HepG2 (cell line): ENCODE data around the gene SQSTM1. TPM values are rescaled to one million over a fixed set of nuclear protein-coding genes. Genes with fewer than 3 reads are reported as not detected.

Experiments
- ATAC-seq: fragments of 200-7000 bp; cut with Tn5 transposase; 3 replicates; pipeline ENCODE4 v1.9.1; 2020; ENCODE audit warnings: mild to moderate bottlenecking, moderate library complexity
- BruUV-seq: library from RNA; stranded (reverse); fragments of 400-500 nt; replicated peaks from 2 replicates; lab custom pipeline; 2021; lab: Mats Ljungman, UMichigan
- CTCF ChIA-PET: fragments of 300-600 bp; formaldehyde crosslinking; extraction: SDS; loops from one replicate; lab custom pipeline; 2021; ENCODE audit warnings: low total read pairs, inconsistent platforms, low intra/inter-chr PET ratio; lab: Yijun Ruan, JAX
- POLR2A ChIA-PET: fragments of 350-600 bp; sonication (Branson Sonifier 250); formaldehyde crosslinking; loops from one replicate; lab custom pipeline; 2020; ENCODE audit warnings: antibody characterized with exemption, inconsistent platforms; lab: Yijun Ruan, JAX
- DNase-seq: peaks from one replicate; pipeline ENCODE4 v3.0.0-alpha.2; 2015; ENCODE audit warnings: low spot score
- FAIRE-seq: peaks from 3 replicates; lab custom pipeline; 2011; peaks lifted over from hg19 to GRCh38; lab: Jason Lieb, UNC
- H2AFZ ChIP-seq: one replicate; pipeline ENCODE4 v1.6.1; 2011; ENCODE audit warnings: low read length, inconsistent platforms
- H3K27ac ChIP-seq: fragments of 300-600 bp; 3 replicates; pipeline ENCODE4 v1.8.0; 2011; ENCODE audit warnings: mixed run types, mild to moderate bottlenecking, mixed read lengths, low read length, inconsistent platforms; ENCODE audit not compliant: insufficient read depth; ENCODE audit errors: extremely low read length
- H3K27me3 ChIP-seq, 2 experiments: fragments of 200-600 bp in 1 of 2; 2 replicates in 1 of 2; 3 replicates in 1 of 2; pipeline versions ENCODE4 v1.6.0 to v1.8.0; 2011; ENCODE audit warnings: low read length in 2 of 2, mild to moderate bottlenecking in 2 of 2, moderate library complexity in 2 of 2, inconsistent platforms in 1 of 2; ENCODE audit not compliant: insufficient read depth in 2 of 2, control insufficient read depth in 1 of 2
- H3K36me3 ChIP-seq, 2 experiments: fragments of 200-600 bp in 1 of 2; replicated peaks in 1 of 2; 2 replicates in 1 of 2; 3 replicates in 1 of 2; pipeline versions ENCODE4 v1.5.1 to v1.8.0; 2011; ENCODE audit warnings: low read length in 2 of 2, inconsistent platforms in 1 of 2; ENCODE audit not compliant: insufficient read depth in 2 of 2, control insufficient read depth in 1 of 2
- H3K4me1 ChIP-seq: 2 replicates; pipeline ENCODE4 v1.5.1; 2012; ENCODE audit warnings: low read length, inconsistent platforms; ENCODE audit not compliant: insufficient read depth
- H3K4me2 ChIP-seq: 2 replicates; pipeline ENCODE4 v1.6.0; 2011; ENCODE audit warnings: low read depth, low read length, inconsistent platforms
- H3K4me3 ChIP-seq, 3 experiments: fragments of 200-600 bp in 1 of 3; sonication (generic), shearing (Covaris generic) in 1 of 3; replicated peaks in 1 of 3; 2 replicates each; pipeline ENCODE4 v1.5.1; 2011 to 2016; ENCODE audit warnings: low read length in 3 of 3, inconsistent platforms in 2 of 3, low read depth in 2 of 3, mild to moderate bottlenecking in 2 of 3, control low read depth in 1 of 3, mixed read lengths in 1 of 3; ENCODE audit not compliant: insufficient read depth in 1 of 3
- H3K79me2 ChIP-seq: one replicate; pipeline ENCODE4 v1.6.1; 2011; ENCODE audit warnings: low read length, inconsistent platforms; ENCODE audit not compliant: insufficient read depth
- H3K9ac ChIP-seq: 2 replicates; pipeline ENCODE4 v1.6.0; 2011; ENCODE audit warnings: mild to moderate bottlenecking, low read depth, low read length, inconsistent platforms; ENCODE audit not compliant: insufficient read depth
- H3K9me3 ChIP-seq: 2 replicates; pipeline ENCODE4 v1.5.1; 2012; ENCODE audit warnings: mild to moderate bottlenecking, low read length
- H4K20me1 ChIP-seq: 2 replicates; pipeline ENCODE4 v1.6.0; 2011; ENCODE audit warnings: inconsistent platforms, mild to moderate bottlenecking, low read length, moderate library complexity; ENCODE audit not compliant: insufficient read depth
- AGO2 ChIP-seq: fragments of 200-400 bp; formaldehyde crosslinking; optimal IDR thresholded peaks from 2 replicates; pipeline ENCODE3; 2017; ENCODE audit warnings: mild to moderate bottlenecking, low read depth, low read length, moderate library complexity
- EZH2 ChIP-seq: conservative IDR thresholded peaks from 2 replicates; pipeline ENCODE4 v1.6.1; 2012; ENCODE audit warnings: mild to moderate bottlenecking, low read depth, low read length, moderate library complexity
- JUND ChIP-seq: sonication (generic); formaldehyde crosslinking; IDR thresholded peaks from 2 replicates; pipeline ENCODE4 v1.8.0; 2022; ENCODE audit warnings: mild to moderate bottlenecking, missing genetic modification reagents
- SIX4 ChIP-seq: sonication (generic); formaldehyde crosslinking; IDR thresholded peaks from 2 replicates; pipeline ENCODE4 v1.4.0; 2020; ENCODE audit warnings: missing genetic modification reagents
- ZBTB2 ChIP-seq: sonication (generic); formaldehyde crosslinking; IDR thresholded peaks from 2 replicates; pipeline ENCODE4 v1.8.0; 2022; ENCODE audit warnings: low read depth, missing genetic modification reagents
- ZBTB7B ChIP-seq: sonication (generic); formaldehyde crosslinking; IDR thresholded peaks from 2 replicates; pipeline ENCODE4 v1.4.0; 2020; ENCODE audit warnings: missing genetic modification reagents
- ZNF597 ChIP-seq: sonication (generic); formaldehyde crosslinking; IDR thresholded peaks from 2 replicates; pipeline ENCODE4 v1.5.0; 2020; ENCODE audit warnings: missing genetic modification reagents
- WGBS: methylation state at CpG from one replicate; pipeline ENCODE4 v1.1.6; 2017; ENCODE audit warnings: low lambda C conversion rate; 5-methylcytosine and 5-hydroxymethylcytosine counted together
- in situ Hi-C: cut with HindIII; loops from 2 replicates; pipeline ENCODE4 v1.10.0; 2017; ENCODE audit warnings: low pct_unique_long_range_greater_than_20kb; ENCODE audit not compliant: extremely low pct_ligation_motif_present
- intact Hi-C: fragments of 100-400 bp; cut with micrococcal nuclease; formaldehyde crosslinking; loops from one replicate; pipeline ENCODE4 v1.10.0; 2022; ENCODE audit not compliant: unreplicated experiment
- polyA plus RNA-seq, 8 experiments: library from polyadenylated mRNA; depleted of rRNA in 3 of 8; stranded (reverse) in 7 of 8; unstranded in 1 of 8; fragments of >200 nt; fragmentation: Illumina TruSeq in 4 of 8; extraction: Trizol in 4 of 8; gene quantifications; 2 replicates each; pipeline versions ENCODE4 v1.2.1 to v1.2.3, GENCODE V29; 2011 to 2016; ENCODE audit warnings: low read depth in 4 of 8, missing spikeins in 1 of 8, mixed read lengths in 1 of 8; ENCODE audit not compliant: insufficient read depth in 1 of 8
- total RNA-seq, 5 experiments: library from RNA; depleted of rRNA; stranded (reverse); fragments of >200 nt; fragmentation: Illumina TruSeq; extraction: Trizol; gene quantifications; 2 replicates each; pipeline ENCODE4 v1.2.3, GENCODE V29; 2016; ENCODE audit warnings: low read depth in 1 of 5

The SQSTM1 gene
- total and polyA plus RNA-seq, 2 of the 13 experiments (the other 11 are each of a cell fraction or from before 2014, with no cell fraction given), result 90.9 to 160 TPM

- no peak overlapping the region for H3K4me3 ChIP-seq
- 98% methylated on average over 9 of the region's 9 CpGs for WGBS
- no peaks in the 10 kb centered on the region for H4K20me1 ChIP-seq
- no peak for TF ChIP-seq ZBTB7B (CRISPR knock-in tag)
- no peak for TF ChIP-seq ZBTB2 (CRISPR knock-in tag)
- peak; percentile 57 for TF ChIP-seq AGO2
- TF ChIP-seq SIX4 (CRISPR knock-in tag), result no peak
- ChIA-PET CTCF (no interaction called here), POLR2A (no interaction called here)
- intact Hi-C loops, result no loop called here
- H3K36me3 ChIP-seq, result peaks cover 1 to 12% of the 10 kb centered on the region in 2 experiments; a peak in 2 of 5 replicates
- H3K79me2 ChIP-seq, result no peaks in the 10 kb centered on the region
- no peak for ATAC-seq
- peaks cover 9% of the 10 kb centered on the region for H3K4me1 ChIP-seq
- no peak overlapping the region for H3K9ac ChIP-seq
- no peaks in the 10 kb centered on the region for H3K9me3 ChIP-seq
- no peak overlapping the region for H3K4me2 ChIP-seq
- no peaks in the 10 kb centered on the region for H3K27me3 ChIP-seq
- no TSS peak for BruUV-seq
- in situ Hi-C loops, result no loop called here
- no peak for FAIRE-seq
- DNase-seq, result no peak
- no peak overlapping the region for H3K27ac ChIP-seq
- H2AFZ ChIP-seq, result no peak overlapping the region
Observed at GRCh38 chr5:179783128-179783527, 37.6 kb upstream of the SQSTM1 start.

GRCh38 chr5:179786861-179787260 lies 33.8 kb upstream of the SQSTM1 start:
- Histone ChIP-seq H4K20me1 (no peaks in the 10 kb centered on the region), H3K27ac (no peak overlapping the region), H3K36me3 (no peaks in the 10 kb centered on the region), H3K4me2 (no peak overlapping the region), H3K4me1 (peaks cover 14% of the 10 kb centered on the region), H3K27me3 (no peaks in the 10 kb centered on the region), H3K9ac (no peak overlapping the region), H3K4me3 (no peak overlapping the region), H3K9me3 (no peaks in the 10 kb centered on the region), H3K79me2 (no peaks in the 10 kb centered on the region), H2AFZ (no peak overlapping the region)
- no peak for DNase-seq
- BruUV-seq, result no TSS peak
- no peak for FAIRE-seq
- in situ Hi-C loops, result no loop called here
- CTCF ChIA-PET, result no interaction called here
- peak; percentile 14; the same call in 1 of the 3 replicates for ATAC-seq
- POLR2A ChIA-PET, result no interaction called here
- intact Hi-C loops, result no loop called here
- TF ChIP-seq JUND (CRISPR knock-in tag) (no peak), ZNF597 (CRISPR knock-in tag) (no peak), EZH2 (no peak), AGO2 (peak; percentile 49)
- whole genome bisulfite sequencing, result 76% methylated on average over 7 of the region's 12 CpGs
